Medulla oblongata (tissue), 1 donor: ENCODE data around the gene LRCH4.

Source experiments
- DNase-seq: peaks from one replicate; pipeline ENCODE4 v3.0.0-alpha.2; 2015; ENCODE audit errors: extremely low spot score

Gene LRCH4

DNA sequence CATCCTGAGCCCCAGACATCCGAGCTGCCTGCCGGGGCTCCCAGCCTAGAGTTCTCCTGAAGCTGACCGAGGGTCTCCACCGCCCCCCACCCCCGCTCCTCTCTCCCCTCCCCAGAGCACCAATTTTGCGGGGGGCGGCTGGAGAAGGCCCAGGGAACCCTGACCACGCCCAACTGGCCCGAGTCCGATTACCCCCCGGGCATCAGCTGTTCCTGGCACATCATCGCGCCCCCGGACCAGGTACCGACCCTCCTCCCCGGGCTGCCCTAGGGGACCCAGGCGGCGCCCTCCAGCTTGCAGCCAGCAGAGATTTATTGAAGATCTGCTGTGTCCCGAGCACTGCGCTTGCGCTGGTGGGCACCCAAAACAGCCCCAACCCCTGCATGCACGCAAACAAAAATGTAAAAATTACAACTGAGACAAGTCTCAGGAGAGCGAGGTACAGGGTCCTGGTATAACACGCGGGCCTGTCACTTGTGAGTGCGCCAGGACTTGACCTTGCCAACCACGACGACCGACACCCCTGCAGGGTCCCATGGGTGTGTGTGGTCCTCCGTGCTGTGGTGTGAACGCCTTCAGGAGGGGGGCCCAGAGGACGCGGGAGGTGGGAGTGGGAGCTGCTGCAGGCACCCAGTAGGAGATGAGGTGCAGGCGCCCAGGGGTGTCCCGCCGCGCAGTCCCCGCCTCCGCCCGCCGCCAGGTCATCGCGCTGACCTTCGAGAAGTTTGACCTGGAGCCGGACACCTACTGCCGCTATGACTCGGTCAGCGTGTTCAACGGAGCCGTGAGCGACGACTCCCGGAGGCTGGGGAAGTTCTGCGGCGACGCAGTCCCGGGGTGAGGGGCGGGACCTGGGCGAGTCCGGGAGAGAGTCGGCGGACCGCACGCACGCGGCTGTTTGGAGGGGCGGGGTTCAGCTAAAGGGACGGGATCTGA is 19.3 kb upstream of the LRCH4 start:
- no peak for DNase-seq

DNA sequence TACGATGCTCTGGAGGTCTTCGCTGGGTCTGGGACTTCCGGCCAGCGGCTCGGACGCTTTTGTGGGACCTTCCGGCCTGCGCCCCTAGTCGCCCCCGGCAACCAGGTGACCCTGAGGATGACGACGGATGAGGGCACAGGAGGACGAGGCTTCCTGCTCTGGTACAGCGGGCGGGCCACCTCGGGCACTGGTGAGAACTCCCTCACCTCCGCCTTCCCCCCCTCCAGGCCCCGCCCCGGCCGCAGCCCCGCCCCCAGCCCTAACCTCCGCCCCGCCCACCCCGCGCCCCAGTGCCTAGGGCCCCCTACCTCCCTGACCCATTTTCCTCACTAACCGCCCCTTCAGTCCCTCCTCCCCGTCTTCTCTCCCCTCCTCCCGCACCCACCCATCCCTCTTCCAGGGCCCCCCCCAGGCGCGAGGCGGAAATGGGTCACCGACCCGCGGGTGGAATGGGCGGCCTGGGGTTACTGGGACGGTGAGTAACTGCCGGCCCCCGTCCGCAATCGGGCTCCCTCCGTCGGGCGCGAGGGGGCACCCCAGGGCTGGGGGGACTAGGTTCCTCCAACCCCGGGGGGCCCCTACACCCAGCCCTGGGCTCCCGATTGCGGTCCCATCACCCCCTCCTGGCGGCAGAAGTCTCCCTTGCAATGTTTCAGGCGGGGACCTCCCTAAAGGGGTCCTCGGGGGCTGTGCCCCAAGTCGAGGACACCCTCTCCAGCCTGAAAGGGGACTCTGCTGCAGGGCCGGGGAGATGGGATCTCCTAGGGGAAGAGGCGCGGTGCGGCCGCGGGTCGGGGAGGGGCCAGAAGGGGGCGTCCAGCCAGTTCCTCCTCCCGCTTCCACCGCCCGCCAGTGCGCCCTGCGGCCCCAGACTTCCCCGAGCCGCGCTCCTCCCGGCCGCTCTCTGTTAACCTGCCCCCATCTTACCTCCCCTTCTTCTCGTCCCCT is 18.4 kb upstream of the LRCH4 start:
- DNase-seq = peak; percentile 48

- DNase-seq = no peak
Observed at GRCh38 chr7:100603726-100604027, 17.7 kb upstream of the LRCH4 start.

DNA sequence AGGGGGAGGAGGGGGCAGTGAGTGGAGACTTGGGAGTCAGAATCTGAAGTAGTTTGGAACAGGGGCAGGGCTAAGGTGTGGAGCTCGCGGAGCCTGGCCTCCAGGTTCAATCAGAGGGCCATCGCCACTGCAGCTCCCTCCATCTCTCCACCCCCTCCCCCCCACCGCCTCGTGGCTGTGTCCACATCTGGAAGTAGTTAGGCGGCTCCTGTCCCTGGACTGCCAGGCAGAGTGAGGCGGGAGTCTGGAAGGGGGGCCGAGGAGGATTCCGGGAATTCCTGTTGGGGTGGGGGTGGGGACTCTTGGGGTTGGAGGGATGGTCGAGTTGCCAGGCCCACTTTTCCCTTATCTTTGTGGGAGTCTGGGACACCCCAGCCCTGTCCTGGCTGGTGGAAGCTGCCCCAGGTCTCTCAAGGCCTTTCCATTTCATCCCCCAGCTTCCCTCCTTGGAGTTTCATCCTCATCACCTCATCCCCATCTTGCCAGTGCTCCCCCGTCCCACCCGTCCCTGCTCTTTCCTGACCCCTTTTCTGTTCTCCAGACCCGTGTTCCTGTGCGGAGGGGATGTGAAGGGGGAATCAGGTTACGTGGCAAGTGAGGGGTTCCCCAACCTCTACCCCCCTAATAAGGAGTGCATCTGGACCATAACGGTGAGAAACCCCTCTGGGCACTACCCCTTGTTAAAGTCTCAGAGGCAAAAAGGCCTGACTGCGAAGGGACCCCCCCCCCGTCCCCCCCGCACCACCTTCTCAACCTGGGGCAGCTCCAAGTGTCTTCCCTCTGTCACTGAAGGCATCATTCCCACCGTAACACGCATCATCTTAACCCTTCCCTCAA is 17.2 kb upstream of the LRCH4 start:
- no peak for DNase-seq

- DNase-seq = no peak
Observed at GRCh38 chr7:100600730-100601038, 14.8 kb upstream of the LRCH4 start.

DNA sequence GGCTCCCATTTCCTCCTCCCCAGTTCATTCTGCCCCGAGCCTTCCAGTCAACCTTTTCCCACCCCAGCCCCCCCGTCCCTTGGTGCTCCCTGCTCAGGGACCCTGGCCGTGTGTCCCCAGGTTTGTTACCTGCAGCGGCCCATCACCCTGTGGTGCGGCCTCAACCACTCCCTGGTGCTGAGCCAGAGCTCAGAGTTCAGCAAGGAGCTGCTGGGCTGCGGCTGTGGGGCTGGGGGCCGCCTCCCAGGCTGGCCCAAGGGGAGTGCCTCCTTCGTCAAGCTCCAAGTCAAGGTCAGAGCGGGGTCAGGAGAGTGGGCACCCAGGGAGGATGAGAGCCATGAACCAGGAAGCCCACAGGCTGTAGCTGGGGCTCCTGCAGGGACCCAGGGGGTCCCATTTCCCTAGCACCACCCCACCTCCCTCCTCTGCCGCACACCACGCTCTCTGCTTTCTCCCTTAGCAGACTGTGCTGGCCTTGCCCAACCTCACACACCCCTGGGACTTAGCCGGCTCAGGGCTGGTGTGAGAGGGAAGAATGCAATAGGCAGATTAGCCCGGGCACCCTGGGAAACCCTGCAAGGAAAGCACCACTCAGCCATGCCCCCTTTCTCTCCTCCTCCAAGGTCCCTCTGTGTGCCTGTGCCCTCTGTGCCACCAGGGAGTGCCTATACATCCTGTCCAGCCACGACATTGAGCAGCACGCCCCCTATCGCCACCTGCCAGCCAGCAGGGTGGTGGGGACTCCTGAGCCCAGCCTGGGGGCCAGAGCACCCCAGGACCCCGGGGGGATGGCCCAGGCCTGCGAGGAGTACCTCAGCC is 14.2 kb upstream of the LRCH4 start:
- no peak for DNase-seq

GRCh38 chr7:100598425-100598824 is 12.5 kb upstream of the LRCH4 start:
- DNase-seq = no peak

DNA sequence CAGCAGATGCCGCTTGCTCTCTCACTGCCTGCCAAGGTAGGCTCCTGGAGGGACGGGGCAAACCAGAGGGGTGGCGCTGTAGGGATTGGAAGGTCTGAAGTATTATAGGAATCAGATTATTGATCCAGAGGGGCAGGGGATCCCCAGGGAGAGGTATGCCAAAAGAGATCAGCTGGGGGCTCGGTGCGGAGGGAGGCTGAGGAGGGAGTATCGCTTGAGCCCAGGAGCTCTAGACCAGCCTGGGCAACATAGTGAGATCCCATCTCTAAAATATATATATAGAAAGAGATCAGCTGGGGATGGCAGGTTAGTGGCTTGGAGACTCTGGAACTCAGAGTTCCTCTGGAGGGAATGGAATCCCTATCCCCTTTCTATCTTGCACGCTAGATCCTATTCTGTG is 9.3 kb upstream of the LRCH4 start:
- no peak for DNase-seq

DNA sequence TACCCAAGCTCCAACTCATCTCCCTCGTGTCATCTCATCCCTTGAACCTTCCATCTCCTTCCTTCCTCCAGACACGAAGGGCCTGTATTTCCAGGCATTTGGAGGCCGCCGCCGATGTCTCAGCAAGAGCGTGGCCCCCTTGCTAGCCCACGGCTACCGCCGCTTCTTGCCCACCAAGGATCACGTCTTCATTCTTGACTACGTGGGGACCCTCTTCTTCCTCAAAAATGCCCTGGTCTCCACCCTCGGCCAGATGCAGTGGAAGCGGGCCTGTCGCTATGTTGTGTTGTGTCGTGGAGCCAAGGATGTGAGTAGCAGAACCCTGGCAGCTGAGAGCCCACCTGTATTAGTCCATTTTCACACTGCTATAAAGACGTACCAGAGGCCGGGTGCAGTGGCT is 5.7 kb upstream of the LRCH4 start:
- DNase-seq = no peak

- no peak for DNase-seq
Observed at GRCh38 chr7:100590077-100590737, 4.3 kb upstream of the LRCH4 start.

- DNase-seq = no peak
Observed at GRCh38 chr7:100589341-100589947, 3.5 kb upstream of the LRCH4 start.

GRCh38 chr7:100588438-100588837 is 2.5 kb upstream of the LRCH4 start:
- no peak for DNase-seq

- peak; percentile 100 for DNase-seq
Observed at GRCh38 chr7:100586266-100587025, 517 bp upstream of the LRCH4 start, which contains the start of gene FBXO24. TSS of gene FBXO24 (plus strand) at chr7:100586328. CDS start at chr7:100586626, 298 bp downstream.

- no peak for DNase-seq
Observed at GRCh38 chr7:100584683-100585510, 1.0 kb downstream of the LRCH4 start.

- no peak for DNase-seq
Observed at GRCh38 chr7:100584054-100584682, 1.8 kb downstream of the LRCH4 start.

DNA sequence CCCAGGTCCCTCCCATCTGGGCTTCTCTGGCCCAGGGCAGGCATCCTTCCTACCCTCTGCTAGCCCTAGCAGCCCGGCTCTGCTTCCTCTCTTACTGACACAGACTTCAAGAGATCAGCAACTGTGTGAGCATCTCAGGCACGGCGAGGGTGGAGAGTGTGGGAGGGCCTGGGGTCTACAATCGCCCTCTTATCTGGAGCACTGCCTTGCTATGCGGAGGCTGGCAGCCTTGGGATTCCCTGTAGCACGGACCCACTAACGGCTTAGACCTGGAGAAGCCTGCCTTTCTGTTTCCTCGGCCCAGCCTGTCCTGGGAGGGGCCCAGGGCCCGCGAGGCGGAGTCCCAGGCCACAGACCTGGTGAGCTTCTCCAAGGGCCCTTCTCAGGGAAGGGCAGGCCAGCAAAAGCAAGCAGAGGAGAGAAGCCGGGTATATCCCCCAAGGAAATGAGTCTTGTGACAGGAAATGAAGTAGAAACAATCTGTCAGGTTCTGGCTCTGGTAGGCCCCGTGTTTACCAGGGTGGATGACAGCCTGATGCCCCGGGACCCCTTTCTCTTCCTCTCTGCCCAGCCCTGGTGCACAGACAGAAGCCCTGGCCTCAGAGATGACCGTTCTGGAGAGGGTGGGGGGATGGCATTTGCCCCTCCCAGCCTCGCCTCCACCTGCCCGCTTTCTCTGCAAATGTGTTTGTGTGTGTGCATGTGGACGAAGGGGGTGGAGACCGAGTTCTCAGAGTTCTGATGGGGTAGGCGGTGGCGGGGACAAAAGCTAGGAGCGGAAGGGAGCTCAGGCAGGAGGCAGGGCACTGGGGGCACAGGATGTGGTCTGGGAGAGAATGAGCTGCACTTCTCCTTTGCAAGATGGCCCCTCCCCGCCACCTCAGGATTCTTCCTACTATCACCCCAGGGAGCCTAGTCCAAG is 2.5 kb downstream of the LRCH4 start:
- peak; percentile 66 for DNase-seq

DNA sequence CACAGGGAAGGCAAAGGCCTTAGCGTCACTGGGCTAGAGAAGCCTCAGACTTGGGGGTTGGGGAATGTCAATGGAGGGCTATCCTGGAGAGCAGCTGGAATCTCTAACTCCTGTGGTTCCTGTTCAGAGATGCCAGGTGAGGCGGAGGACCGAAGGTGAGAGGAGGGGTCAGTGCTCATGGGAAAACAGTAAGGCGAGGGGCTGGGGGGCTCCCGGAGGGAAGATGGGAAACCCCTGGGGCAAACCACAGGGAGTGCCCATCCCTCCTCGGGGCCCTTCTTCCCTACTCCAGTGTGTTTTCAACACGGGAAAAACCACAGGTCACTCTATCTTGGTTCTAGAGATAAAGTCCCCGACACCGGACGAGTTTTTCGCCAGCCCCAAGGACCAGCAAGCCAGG is 3.3 kb downstream of the LRCH4 start:
- no peak for DNase-seq
